GM12878 (cell line): ENCODE results near the gene RHBDD3.

Experiments used
- CTCF ChIP-seq, 3 experiments: IDR thresholded peaks in 2 of 3; conservative IDR thresholded peaks in 1 of 3; 2 replicates each; pipeline ENCODE4 v1.5.1; 2011; ENCODE audit warnings: low read depth in 3 of 3, low read length in 3 of 3, mild to moderate bottlenecking in 3 of 3, control low read depth in 2 of 3, moderate library complexity in 2 of 3, inconsistent platforms in 1 of 3, mixed read lengths in 1 of 3; ENCODE audit not compliant: control insufficient read depth in 2 of 3, insufficient read depth in 1 of 3; ENCODE audit errors: extremely low read depth in 1 of 3
- MTA3 ChIP-seq: IDR thresholded peaks from 2 replicates; pipeline ENCODE4 v1.6.1; 2012; ENCODE audit warnings: low read length, inconsistent platforms, borderline replicate concordance
- MYB ChIP-seq: fragments of 150-350 bp; IDR thresholded peaks from 2 replicates; pipeline ENCODE4 v1.6.1; 2014; ENCODE audit warnings: mild to moderate bottlenecking, low read depth, low read length, borderline replicate concordance
- NRF1 ChIP-seq: conservative IDR thresholded peaks from 2 replicates; pipeline ENCODE4 v1.6.1; 2011; ENCODE audit warnings: mild to moderate bottlenecking, low read depth, low read length, improper control_type of control experiment
- POLR2A ChIP-seq: IDR thresholded peaks from 2 replicates; pipeline ENCODE4 v1.6.1; 2011; ENCODE audit warnings: low read depth, mild to moderate bottlenecking, low read length
- POU2F2 ChIP-seq: IDR thresholded peaks from 3 replicates; pipeline ENCODE4 v1.6.1; 2011; ENCODE audit warnings: low read depth, mild to moderate bottlenecking, low read length, borderline replicate concordance
- RB1 ChIP-seq: fragments of 450-650 bp; formaldehyde crosslinking; IDR thresholded peaks from 2 replicates; pipeline ENCODE4 v1.6.1; 2017; ENCODE audit warnings: mild to moderate bottlenecking, borderline replicate concordance
- TAF1 ChIP-seq: IDR thresholded peaks from 2 replicates; pipeline ENCODE4 v1.6.1; 2011; ENCODE audit warnings: mild to moderate bottlenecking, low read depth, low read length, borderline replicate concordance
- TBL1XR1 ChIP-seq: IDR thresholded peaks from 2 replicates; pipeline ENCODE4 v1.6.1; 2012; ENCODE audit warnings: low read depth, low read length, improper control_type of control experiment
- ZSCAN29 ChIP-seq: fragments of 450-650 bp; IDR thresholded peaks from 2 replicates; pipeline ENCODE4 v1.6.1; 2017; ENCODE audit warnings: mild to moderate bottlenecking, moderate library complexity
- TF ChIP-seq, protein P1 (sequence below): IDR thresholded peaks from 2 replicates; pipeline ENCODE4 v1.6.1; 2011; ENCODE audit warnings: borderline replicate concordance, low read depth, mild to moderate bottlenecking, moderate library complexity, mixed read lengths, low read length; ENCODE audit not compliant: insufficient read depth; ENCODE audit errors: extremely low read length

DNA sequence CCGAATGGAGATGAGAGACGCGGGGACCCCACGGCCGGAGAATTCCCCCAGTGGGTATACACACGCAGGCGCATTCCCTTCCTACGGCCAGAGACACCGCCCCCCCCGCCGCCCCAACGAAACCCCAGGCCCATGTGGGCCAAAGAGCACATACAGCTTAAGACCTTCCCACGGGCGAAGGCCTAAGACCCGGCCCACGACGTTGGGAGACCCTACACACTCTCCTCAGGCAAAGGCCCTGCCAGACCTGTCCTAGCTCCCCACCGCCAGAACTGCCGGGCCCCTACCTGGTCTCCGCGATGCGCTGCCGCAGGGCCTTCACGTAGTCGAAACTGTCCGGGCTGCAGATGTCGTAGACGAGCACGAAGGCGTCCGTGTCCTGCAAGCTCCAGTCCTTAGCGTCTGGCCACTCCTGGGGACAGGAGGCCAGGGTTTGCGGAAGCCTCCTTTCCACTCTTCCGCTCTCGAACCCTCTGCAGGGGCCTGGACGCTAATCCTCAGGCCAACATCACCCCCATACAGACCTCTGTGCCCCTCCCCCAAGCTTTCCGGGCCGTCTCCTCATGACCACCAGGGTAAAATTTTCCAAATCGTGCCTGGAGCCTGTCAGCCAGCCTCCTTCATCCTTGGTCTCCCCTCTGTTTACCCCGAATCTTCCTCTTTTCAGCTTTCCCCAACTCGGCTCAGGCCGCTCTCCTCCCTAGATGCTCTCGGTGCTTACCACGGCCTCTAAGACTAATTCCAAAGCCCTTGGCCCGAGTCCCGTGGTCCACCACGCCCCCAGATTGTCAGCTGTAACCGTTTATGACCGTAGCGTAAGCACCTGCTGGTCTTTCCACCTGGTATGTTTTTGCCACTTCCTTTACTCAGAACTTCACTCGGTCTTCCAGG is 46.0 kb upstream of the RHBDD3 start:
- no peak for TF ChIP-seq TAF1
- no peak for TF ChIP-seq ZSCAN29
- no peak for TF ChIP-seq CTCF (IDR thresholded peaks at IDR 0.05 in 2 of 3, conservative IDR thresholded peaks at IDR 0.05 in 1 of 3; ENCODE audit: control insufficient read depth in 2 of 3, extremely low read depth in 1 of 3, insufficient read depth in 1 of 3, low read depth in 3 of 3, low read length in 3 of 3)
- no peak for TF ChIP-seq POU2F2
- TF ChIP-seq, protein P1, sequence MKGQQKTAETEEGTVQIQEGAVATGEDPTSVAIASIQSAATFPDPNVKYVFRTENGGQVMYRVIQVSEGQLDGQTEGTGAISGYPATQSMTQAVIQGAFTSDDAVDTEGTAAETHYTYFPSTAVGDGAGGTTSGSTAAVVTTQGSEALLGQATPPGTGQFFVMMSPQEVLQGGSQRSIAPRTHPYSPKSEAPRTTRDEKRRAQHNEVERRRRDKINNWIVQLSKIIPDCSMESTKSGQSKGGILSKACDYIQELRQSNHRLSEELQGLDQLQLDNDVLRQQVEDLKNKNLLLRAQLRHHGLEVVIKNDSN = no peak
- TF ChIP-seq POLR2A = no peak
- no peak for TF ChIP-seq RB1
- no peak for TF ChIP-seq MTA3
- no peak for TF ChIP-seq TBL1XR1
- no peak for TF ChIP-seq MYB
- TF ChIP-seq NRF1 = no peak
